ENCODE measurements around the gene NGEF.

DNA sequence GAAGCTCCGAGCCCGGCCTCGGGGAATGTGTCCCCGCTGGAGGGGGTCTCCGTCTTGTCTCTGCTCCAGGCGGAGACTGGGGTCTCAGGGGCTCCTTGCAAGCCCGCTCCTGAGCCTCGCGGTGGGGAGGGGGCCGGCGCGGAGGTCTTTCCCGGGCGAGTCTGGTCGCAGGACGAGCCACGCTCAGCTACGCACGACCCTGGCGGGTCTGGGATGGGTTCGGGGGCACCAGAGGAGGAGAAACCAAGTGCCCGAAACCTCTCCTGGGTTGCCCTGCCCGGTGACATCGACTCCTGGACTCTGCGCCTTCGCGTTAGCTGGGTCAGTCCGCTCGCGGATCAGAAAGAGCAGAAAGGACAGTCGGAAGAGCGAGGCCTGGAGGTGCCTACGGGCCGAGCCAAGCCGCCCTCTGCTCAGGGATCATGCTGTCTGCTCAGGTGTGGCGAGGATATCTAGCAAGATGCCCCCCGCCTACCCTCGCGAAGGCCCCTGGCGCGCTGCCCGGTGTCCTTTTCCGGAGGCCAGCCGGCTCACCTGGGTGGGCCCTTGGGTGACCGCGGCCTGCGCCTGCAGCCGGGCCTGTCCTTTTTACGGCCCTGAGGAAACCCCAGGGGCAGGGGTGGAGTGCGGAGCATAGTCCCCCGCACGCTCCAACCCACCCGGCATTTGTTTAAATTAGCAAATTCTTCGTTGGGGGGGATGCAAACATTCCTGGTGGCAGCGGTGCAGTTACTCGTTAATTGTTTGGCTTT is 84.3 kb downstream of the NGEF start:
- TF ChIP-seq, protein P1, sequence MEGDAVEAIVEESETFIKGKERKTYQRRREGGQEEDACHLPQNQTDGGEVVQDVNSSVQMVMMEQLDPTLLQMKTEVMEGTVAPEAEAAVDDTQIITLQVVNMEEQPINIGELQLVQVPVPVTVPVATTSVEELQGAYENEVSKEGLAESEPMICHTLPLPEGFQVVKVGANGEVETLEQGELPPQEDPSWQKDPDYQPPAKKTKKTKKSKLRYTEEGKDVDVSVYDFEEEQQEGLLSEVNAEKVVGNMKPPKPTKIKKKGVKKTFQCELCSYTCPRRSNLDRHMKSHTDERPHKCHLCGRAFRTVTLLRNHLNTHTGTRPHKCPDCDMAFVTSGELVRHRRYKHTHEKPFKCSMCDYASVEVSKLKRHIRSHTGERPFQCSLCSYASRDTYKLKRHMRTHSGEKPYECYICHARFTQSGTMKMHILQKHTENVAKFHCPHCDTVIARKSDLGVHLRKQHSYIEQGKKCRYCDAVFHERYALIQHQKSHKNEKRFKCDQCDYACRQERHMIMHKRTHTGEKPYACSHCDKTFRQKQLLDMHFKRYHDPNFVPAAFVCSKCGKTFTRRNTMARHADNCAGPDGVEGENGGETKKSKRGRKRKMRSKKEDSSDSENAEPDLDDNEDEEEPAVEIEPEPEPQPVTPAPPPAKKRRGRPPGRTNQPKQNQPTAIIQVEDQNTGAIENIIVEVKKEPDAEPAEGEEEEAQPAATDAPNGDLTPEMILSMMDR (IDR thresholded peaks at IDR 0.05; ENCODE audit: insufficient read depth, low read length, poor library complexity, severe bottlenecking), result no peak
- TF ChIP-seq EZH2phosphoT487 (conservative IDR thresholded peaks at IDR 0.05; ENCODE audit: low read length), result no peak

Measured in SU-DHL-6 (cell line).